ENCODE measurements around the gene VDAC1. TPM values are rescaled to one million over a fixed set of nuclear protein-coding genes. Genes with fewer than 3 reads are reported as not detected.

VDAC1 gene
- total and polyA plus RNA-seq, 2 of the 8 experiments (the other 6 are each of a cell fraction or from before 2014, with no cell fraction given) = 111 to 301 TPM

- TF ChIP-seq, protein P1, sequence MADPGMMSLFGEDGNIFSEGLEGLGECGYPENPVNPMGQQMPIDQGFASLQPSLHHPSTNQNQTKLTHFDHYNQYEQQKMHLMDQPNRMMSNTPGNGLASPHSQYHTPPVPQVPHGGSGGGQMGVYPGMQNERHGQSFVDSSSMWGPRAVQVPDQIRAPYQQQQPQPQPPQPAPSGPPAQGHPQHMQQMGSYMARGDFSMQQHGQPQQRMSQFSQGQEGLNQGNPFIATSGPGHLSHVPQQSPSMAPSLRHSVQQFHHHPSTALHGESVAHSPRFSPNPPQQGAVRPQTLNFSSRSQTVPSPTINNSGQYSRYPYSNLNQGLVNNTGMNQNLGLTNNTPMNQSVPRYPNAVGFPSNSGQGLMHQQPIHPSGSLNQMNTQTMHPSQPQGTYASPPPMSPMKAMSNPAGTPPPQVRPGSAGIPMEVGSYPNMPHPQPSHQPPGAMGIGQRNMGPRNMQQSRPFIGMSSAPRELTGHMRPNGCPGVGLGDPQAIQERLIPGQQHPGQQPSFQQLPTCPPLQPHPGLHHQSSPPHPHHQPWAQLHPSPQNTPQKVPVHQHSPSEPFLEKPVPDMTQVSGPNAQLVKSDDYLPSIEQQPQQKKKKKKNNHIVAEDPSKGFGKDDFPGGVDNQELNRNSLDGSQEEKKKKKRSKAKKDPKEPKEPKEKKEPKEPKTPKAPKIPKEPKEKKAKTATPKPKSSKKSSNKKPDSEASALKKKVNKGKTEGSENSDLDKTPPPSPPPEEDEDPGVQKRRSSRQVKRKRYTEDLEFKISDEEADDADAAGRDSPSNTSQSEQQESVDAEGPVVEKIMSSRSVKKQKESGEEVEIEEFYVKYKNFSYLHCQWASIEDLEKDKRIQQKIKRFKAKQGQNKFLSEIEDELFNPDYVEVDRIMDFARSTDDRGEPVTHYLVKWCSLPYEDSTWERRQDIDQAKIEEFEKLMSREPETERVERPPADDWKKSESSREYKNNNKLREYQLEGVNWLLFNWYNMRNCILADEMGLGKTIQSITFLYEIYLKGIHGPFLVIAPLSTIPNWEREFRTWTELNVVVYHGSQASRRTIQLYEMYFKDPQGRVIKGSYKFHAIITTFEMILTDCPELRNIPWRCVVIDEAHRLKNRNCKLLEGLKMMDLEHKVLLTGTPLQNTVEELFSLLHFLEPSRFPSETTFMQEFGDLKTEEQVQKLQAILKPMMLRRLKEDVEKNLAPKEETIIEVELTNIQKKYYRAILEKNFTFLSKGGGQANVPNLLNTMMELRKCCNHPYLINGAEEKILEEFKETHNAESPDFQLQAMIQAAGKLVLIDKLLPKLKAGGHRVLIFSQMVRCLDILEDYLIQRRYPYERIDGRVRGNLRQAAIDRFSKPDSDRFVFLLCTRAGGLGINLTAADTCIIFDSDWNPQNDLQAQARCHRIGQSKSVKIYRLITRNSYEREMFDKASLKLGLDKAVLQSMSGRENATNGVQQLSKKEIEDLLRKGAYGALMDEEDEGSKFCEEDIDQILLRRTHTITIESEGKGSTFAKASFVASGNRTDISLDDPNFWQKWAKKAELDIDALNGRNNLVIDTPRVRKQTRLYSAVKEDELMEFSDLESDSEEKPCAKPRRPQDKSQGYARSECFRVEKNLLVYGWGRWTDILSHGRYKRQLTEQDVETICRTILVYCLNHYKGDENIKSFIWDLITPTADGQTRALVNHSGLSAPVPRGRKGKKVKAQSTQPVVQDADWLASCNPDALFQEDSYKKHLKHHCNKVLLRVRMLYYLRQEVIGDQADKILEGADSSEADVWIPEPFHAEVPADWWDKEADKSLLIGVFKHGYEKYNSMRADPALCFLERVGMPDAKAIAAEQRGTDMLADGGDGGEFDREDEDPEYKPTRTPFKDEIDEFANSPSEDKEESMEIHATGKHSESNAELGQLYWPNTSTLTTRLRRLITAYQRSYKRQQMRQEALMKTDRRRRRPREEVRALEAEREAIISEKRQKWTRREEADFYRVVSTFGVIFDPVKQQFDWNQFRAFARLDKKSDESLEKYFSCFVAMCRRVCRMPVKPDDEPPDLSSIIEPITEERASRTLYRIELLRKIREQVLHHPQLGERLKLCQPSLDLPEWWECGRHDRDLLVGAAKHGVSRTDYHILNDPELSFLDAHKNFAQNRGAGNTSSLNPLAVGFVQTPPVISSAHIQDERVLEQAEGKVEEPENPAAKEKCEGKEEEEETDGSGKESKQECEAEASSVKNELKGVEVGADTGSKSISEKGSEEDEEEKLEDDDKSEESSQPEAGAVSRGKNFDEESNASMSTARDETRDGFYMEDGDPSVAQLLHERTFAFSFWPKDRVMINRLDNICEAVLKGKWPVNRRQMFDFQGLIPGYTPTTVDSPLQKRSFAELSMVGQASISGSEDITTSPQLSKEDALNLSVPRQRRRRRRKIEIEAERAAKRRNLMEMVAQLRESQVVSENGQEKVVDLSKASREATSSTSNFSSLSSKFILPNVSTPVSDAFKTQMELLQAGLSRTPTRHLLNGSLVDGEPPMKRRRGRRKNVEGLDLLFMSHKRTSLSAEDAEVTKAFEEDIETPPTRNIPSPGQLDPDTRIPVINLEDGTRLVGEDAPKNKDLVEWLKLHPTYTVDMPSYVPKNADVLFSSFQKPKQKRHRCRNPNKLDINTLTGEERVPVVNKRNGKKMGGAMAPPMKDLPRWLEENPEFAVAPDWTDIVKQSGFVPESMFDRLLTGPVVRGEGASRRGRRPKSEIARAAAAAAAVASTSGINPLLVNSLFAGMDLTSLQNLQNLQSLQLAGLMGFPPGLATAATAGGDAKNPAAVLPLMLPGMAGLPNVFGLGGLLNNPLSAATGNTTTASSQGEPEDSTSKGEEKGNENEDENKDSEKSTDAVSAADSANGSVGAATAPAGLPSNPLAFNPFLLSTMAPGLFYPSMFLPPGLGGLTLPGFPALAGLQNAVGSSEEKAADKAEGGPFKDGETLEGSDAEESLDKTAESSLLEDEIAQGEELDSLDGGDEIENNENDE (IDR thresholded peaks at IDR 0.05; ENCODE audit: insufficient replicate concordance, low read length) = no peak
- TF ChIP-seq SIN3A (conservative IDR thresholded peaks at IDR 0.05 in 1 of 2, IDR thresholded peaks at IDR 0.05 in 1 of 2; ENCODE audit: low read depth in 1 of 2, low read length in 2 of 2) (no peak), CHD2 (IDR thresholded peaks at IDR 0.05; ENCODE audit: low read length) (no peak), SAP30 (IDR thresholded peaks at IDR 0.05; ENCODE audit: insufficient read depth, insufficient replicate concordance, low read length) (no peak), GABPA (IDR thresholded peaks at IDR 0.05; ENCODE audit: borderline replicate concordance, insufficient read depth, low read length) (no peak), TAF7 (optimal IDR thresholded peaks at IDR 0.05; ENCODE audit: borderline replicate concordance, low read depth, low read length) (no peak), BRCA1 (IDR thresholded peaks at IDR 0.05; ENCODE audit: low read depth, low read length) (no peak)
Observed at GRCh38 chr5:133932441-133933168, 72.2 kb downstream of the VDAC1 start (continued).

Measured in H1 (cell line).